Karpas-422 (cell line): ENCODE results near the gene PPM1N. TPM values are rescaled to one million over a fixed set of nuclear protein-coding genes. Genes with fewer than 3 reads are reported as not detected.

Experiments used
- DNase-seq: peaks from one replicate; pipeline ENCODE4 v3.0.0-alpha.2; 2015
- H2AFZ ChIP-seq: fragments of 200-600 bp; sonication (generic); 2 replicates; pipeline ENCODE4 v1.6.1; 2014; ENCODE audit warnings: antibody characterized with exemption, low read length, mixed read lengths
- H3K27ac ChIP-seq: fragments of 200-600 bp; sonication (generic); 2 replicates; pipeline ENCODE4 v1.5.1; 2014; ENCODE audit warnings: mild to moderate bottlenecking, low read length, moderate library complexity
- H3K27me3 ChIP-seq: fragments of 200-600 bp; sonication (generic); 2 replicates; pipeline ENCODE4 v1.6.1; 2014; ENCODE audit warnings: low read length, mixed read lengths
- H3K36me3 ChIP-seq: fragments of 200-600 bp; sonication (generic); 2 replicates; pipeline ENCODE4 v1.6.1; 2014; ENCODE audit warnings: low read length, mixed read lengths; ENCODE audit not compliant: insufficient read depth
- H3K4me1 ChIP-seq: fragments of 200-600 bp; sonication (generic); 2 replicates; pipeline ENCODE4 v1.6.1; 2014; ENCODE audit warnings: mild to moderate bottlenecking, low read length, mixed read lengths
- H3K4me2 ChIP-seq: fragments of 200-600 bp; sonication (generic); 2 replicates; pipeline ENCODE4 v1.6.1; 2014; ENCODE audit warnings: low read length, low read depth, mild to moderate bottlenecking; ENCODE audit not compliant: poor library complexity, severe bottlenecking
- H3K4me3 ChIP-seq: fragments of 200-600 bp; sonication (generic); 2 replicates; pipeline ENCODE4 v1.5.1; 2014; ENCODE audit warnings: mild to moderate bottlenecking, antibody characterized with exemption, low read length, mixed read lengths
- H3K79me2 ChIP-seq: fragments of 200-600 bp; sonication (generic); 2 replicates; pipeline ENCODE4 v1.6.1; 2014; ENCODE audit warnings: mild to moderate bottlenecking, low read length, mixed read lengths
- H3K9ac ChIP-seq: fragments of 200-600 bp; sonication (generic); 2 replicates; pipeline ENCODE4 v1.6.0; 2014; ENCODE audit warnings: low read length
- H3K9me2 ChIP-seq: fragments of 200-600 bp; sonication (generic), shearing (Covaris generic); replicated peaks from 2 replicates; pipeline ENCODE4 v1.6.0; 2014; ENCODE audit warnings: mild to moderate bottlenecking, low read length, moderate library complexity; ENCODE audit not compliant: insufficient read depth
- H3K9me3 ChIP-seq: fragments of 300-700, 200-600 bp; sonication (generic); 2 replicates; pipeline ENCODE4 v1.6.1; 2014; ENCODE audit warnings: low read length, mixed read lengths
- H4K20me1 ChIP-seq: fragments of 200-600 bp; sonication (generic); 2 replicates; pipeline ENCODE4 v1.6.1; 2014; ENCODE audit warnings: mild to moderate bottlenecking, antibody characterized with exemption, low read length, low read depth; ENCODE audit not compliant: insufficient read depth
- total RNA-seq: library from RNA; depleted of rRNA; stranded (reverse); fragments of >200 nt; shearing (Covaris generic); gene quantifications from 2 replicates; pipeline ENCODE4 v1.2.3, GENCODE V29; 2014; ENCODE audit warnings: low replicate concordance

The PPM1N gene
- total RNA-seq, 1 experiment from 2014 or later: 0.71 TPM

GRCh38 chr19:45492137-45492626 is 6.1 kb upstream of the PPM1N start:
- H2AFZ ChIP-seq: no peak overlapping the region
- H3K4me2 ChIP-seq: no peak overlapping the region
- no peaks in the 10 kb centered on the region for H3K9me2 ChIP-seq
- 0 out of 2 replicates have a peak, but pooled peaks cover 4% of the 10 kb centered on the region for H4K20me1 ChIP-seq
- H3K27me3 ChIP-seq: no peaks in the 10 kb centered on the region
- H3K4me1 ChIP-seq: peaks cover 16% of the 10 kb centered on the region
- DNase-seq: no peak
- no peak overlapping the region for H3K27ac ChIP-seq
- no peaks in the 10 kb centered on the region for H3K79me2 ChIP-seq
- H3K9me3 ChIP-seq: no peaks in the 10 kb centered on the region
- H3K4me3 ChIP-seq: no peak overlapping the region
- no peaks in the 10 kb centered on the region for H3K36me3 ChIP-seq
- no peak overlapping the region for H3K9ac ChIP-seq

GRCh38 chr19:45492627-45493470 is 5.4 kb upstream of the PPM1N start:
- H3K27ac ChIP-seq: no peak overlapping the region

GRCh38 chr19:45494261-45494916 is 3.9 kb upstream of the PPM1N start:
- no peaks in the 10 kb centered on the region for H3K27me3 ChIP-seq
- H3K4me2 ChIP-seq: no peak overlapping the region
- no peak overlapping the region for H3K27ac ChIP-seq
- peaks cover 35% of the 10 kb centered on the region for H3K4me1 ChIP-seq
- no peaks in the 10 kb centered on the region for H3K9me3 ChIP-seq
- no peak overlapping the region for H3K9ac ChIP-seq
- no peak overlapping the region for H2AFZ ChIP-seq
- no peak for DNase-seq
- no peaks in the 10 kb centered on the region for H3K79me2 ChIP-seq
- no peak overlapping the region for H3K4me3 ChIP-seq
- H3K36me3 ChIP-seq: no peaks in the 10 kb centered on the region
- H4K20me1 ChIP-seq: 0 out of 2 replicates have a peak, but pooled peaks cover 4% of the 10 kb centered on the region
- no peaks in the 10 kb centered on the region for H3K9me2 ChIP-seq

More at GRCh38 chr19:45492627-45493470, 5.4 kb upstream of the PPM1N start:
- Histone ChIP-seq H3K9ac (no peak overlapping the region), H3K36me3 (no peaks in the 10 kb centered on the region), H3K79me2 (no peaks in the 10 kb centered on the region), H3K4me3 (no peak overlapping the region), H3K4me2 (no peak overlapping the region), H3K4me1 (peaks cover 20% of the 10 kb centered on the region), H4K20me1 (0 out of 2 replicates have a peak, but pooled peaks cover 4% of the 10 kb centered on the region), H3K27me3 (no peaks in the 10 kb centered on the region), H2AFZ (no peak overlapping the region), H3K9me3 (no peaks in the 10 kb centered on the region), H3K9me2 (no peaks in the 10 kb centered on the region)
- no peak for DNase-seq

DNA sequence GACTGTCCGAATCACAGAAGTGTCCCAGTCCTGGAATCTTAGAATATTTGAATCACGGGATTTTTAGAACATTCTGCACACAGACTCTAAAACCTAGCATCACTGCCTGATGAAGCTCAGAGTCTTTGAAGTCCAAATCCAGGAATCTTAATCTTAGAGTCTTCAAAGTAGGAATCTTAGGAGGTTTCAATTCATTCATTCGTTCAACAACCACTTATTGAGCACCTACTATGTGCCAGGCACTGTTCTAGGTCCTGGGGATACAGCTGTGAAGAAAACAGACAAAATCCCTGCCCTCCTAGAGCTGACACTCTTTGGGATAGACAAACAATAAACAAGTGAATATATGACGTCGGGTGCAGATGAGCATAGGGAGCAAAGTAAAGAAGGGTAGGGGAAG is 3.1 kb upstream of the PPM1N start:
- DNase-seq: no peak
- H3K27ac ChIP-seq: no peak overlapping the region
- no peaks in the 10 kb centered on the region for H3K9me2 ChIP-seq
- no peak overlapping the region for H3K4me2 ChIP-seq
- H3K4me3 ChIP-seq: no peak overlapping the region
- H4K20me1 ChIP-seq: 0 out of 2 replicates have a peak, but pooled peaks cover 4% of the 10 kb centered on the region
- H2AFZ ChIP-seq: no peak overlapping the region
- no peaks in the 10 kb centered on the region for H3K27me3 ChIP-seq
- H3K9me3 ChIP-seq: no peaks in the 10 kb centered on the region
- H3K4me1 ChIP-seq: peaks cover 35% of the 10 kb centered on the region
- no peak overlapping the region for H3K9ac ChIP-seq
- H3K36me3 ChIP-seq: no peaks in the 10 kb centered on the region
- H3K79me2 ChIP-seq: no peaks in the 10 kb centered on the region

- Histone ChIP-seq H3K36me3 (0 out of 2 replicates have a peak, but pooled peaks cover 3% of the 10 kb centered on the region), H3K27me3 (no peaks in the 10 kb centered on the region), H3K4me3 (peak overlapping the region; percentile 67), H3K79me2 (no peaks in the 10 kb centered on the region), H2AFZ (no peak overlapping the region), H3K9ac (peak overlapping the region; percentile 72), H4K20me1 (0 out of 2 replicates have a peak, but pooled peaks cover 8% of the 10 kb centered on the region), H3K9me3 (no peaks in the 10 kb centered on the region), H3K9me2 (no peaks in the 10 kb centered on the region), H3K4me1 (peaks cover 35% of the 10 kb centered on the region), H3K27ac (no peak overlapping the region), H3K4me2 (peak overlapping the region; percentile 79)
- peak; percentile 70 for DNase-seq
Observed at GRCh38 chr19:45496349-45496953, 1.8 kb upstream of the PPM1N start.

GRCh38 chr19:45497791-45498190 is 452 bp upstream of the PPM1N start:
- 0 out of 2 replicates have a peak, but pooled peaks cover 3% of the 10 kb centered on the region for H3K36me3 ChIP-seq
- H3K27me3 ChIP-seq: no peaks in the 10 kb centered on the region
- H3K4me1 ChIP-seq: peaks cover 35% of the 10 kb centered on the region
- no peaks in the 10 kb centered on the region for H3K9me2 ChIP-seq
- DNase-seq: no peak
- H3K27ac ChIP-seq: no peak overlapping the region
- H3K9ac ChIP-seq: peak overlapping the region; percentile 50
- no peaks in the 10 kb centered on the region for H3K79me2 ChIP-seq
- 0 out of 2 replicates have a peak, but pooled peaks cover 8% of the 10 kb centered on the region for H4K20me1 ChIP-seq
- H2AFZ ChIP-seq: no peak overlapping the region
- peak overlapping the region; percentile 65 for H3K4me2 ChIP-seq
- peak overlapping the region; percentile 38; the same call in 1 of the 2 replicates for H3K4me3 ChIP-seq
- no peaks in the 10 kb centered on the region for H3K9me3 ChIP-seq

DNA sequence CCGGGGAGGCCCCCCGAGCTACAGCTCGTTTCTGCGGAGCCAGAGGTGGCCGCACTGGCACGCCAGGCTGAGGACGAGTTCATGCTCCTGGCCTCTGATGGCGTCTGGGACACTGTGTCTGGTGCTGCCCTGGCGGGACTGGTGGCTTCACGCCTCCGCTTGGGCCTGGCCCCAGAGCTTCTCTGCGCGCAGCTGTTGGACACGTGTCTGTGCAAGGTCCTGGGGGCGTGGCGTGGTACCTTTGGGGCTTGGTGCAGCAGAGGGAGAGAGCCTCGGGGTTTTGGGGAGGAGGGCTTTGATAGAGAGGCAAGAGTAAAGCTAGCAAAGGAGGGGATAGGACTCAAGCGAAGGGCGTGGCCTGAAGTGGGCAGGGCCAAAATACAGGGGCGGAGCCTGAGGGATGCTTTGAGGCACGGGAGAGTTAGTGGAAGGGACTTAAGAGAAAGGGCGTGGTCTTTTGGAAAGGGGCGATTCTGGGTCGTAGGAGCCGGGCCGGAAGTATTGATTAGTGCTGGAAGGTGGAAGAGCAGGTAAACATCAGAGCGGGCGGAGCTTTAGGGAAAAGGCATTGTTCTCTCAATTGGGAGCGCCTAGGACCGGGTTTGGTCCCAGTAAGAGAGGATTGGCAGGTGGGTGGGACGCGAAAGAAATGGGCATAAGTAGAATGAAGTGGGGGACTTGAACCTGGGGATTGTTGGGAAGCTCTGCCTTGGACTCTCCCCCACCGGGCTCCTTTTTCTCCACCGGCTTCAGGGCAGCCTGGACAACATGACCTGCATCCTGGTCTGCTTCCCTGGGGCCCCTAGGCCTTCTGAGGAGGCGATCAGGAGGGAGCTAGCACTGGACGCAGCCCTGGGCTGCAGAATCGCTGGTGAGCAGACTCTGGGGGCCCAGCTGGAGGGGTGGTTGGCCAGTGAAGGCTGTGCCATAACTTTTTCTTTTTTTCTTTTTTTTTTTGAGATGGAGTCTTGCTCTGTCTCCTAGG is 1.2 kb downstream of the PPM1N start:
- Histone ChIP-seq H4K20me1 (0 out of 2 replicates have a peak, but pooled peaks cover 4% of the 10 kb centered on the region), H3K27ac (no peak overlapping the region), H3K27me3 (no peaks in the 10 kb centered on the region), H3K9me2 (no peaks in the 10 kb centered on the region), H3K4me3 (peak overlapping the region; percentile 38; the same call in 1 of the 2 replicates), H3K36me3 (0 out of 2 replicates have a peak, but pooled peaks cover 3% of the 10 kb centered on the region), H3K9me3 (no peaks in the 10 kb centered on the region), H2AFZ (no peak overlapping the region), H3K79me2 (no peaks in the 10 kb centered on the region), H3K4me1 (peaks cover 32% of the 10 kb centered on the region), H3K4me2 (no peak overlapping the region), H3K9ac (no peak overlapping the region)
- peak; percentile 91 for DNase-seq
